Measurements from ENCODE around the gene TSPO2. TPM values are rescaled to one million over a fixed set of nuclear protein-coding genes. Genes with fewer than 3 reads are reported as not detected.
A peak's percentile ranks its signal among the peaks of the same experiment; 100 is the strongest.

TSPO2 gene
- total and polyA plus RNA-seq, 9 of the 15 experiments (the other 6 are each of a cell fraction or from before 2014, with no cell fraction given), result not detected

GRCh38 chr6:41023114-41023513, 19.2 kb upstream of the TSPO2 start:
- H4K20me1 ChIP-seq (replicated peaks; ENCODE audit: control insufficient read depth, insufficient read depth, low read length), result no peaks in the 10 kb centered on the region
- peaks cover 10 to 17% of the 10 kb centered on the region in 2 experiments; a peak in 3 of 5 replicates for H3K27me3 ChIP-seq (ENCODE audit: control insufficient read depth in 2 of 2, insufficient read depth in 2 of 2, low read length in 2 of 2)
- no peak for FAIRE-seq
- no peaks in the 10 kb centered on the region for H3K9me3 ChIP-seq (replicated peaks; ENCODE audit: control insufficient read depth, insufficient read depth, low read depth, low read length)
- no peak for ATAC-seq
- H3K4me3 ChIP-seq, result no peak overlapping the region
- POLR2A ChIA-PET, result no interaction called here
- H3K9me1 ChIP-seq (ENCODE audit: control insufficient read depth, insufficient read depth, low read length), result no peaks in the 10 kb centered on the region
- H3K4me2 ChIP-seq (ENCODE audit: insufficient read depth, low read length), result no peak overlapping the region
- DNase-seq (ENCODE audit: extremely low read depth in 1 of 4, low spot score in 3 of 4), result no peak
- in situ Hi-C loops (cut with MboI), result no loop called here
- WGBS (ENCODE audit: insufficient coverage, low coverage, missing lambda C conversion rate), result 17% methylated on average over 3 of the region's 3 CpGs
- no peak overlapping the region for H3K9ac ChIP-seq (ENCODE audit: insufficient read depth in 1 of 2, low read depth in 2 of 2, low read length in 2 of 2)
- BruUV-seq (replicated peaks), result no TSS peak
- H3K36me3 ChIP-seq (ENCODE audit: control insufficient read depth, insufficient read depth, low read length), result no peaks in the 10 kb centered on the region
- peaks cover 0 to 7% of the 10 kb centered on the region in 2 experiments; a peak in 4 of 5 replicates for H3K4me1 ChIP-seq (replicated peaks in 1 of 2; ENCODE audit: control insufficient read depth in 2 of 2, insufficient read depth in 2 of 2, low read length in 2 of 2)
- CTCF ChIA-PET (ENCODE audit: low intra/inter-chr PET ratio), result no interaction called here
- H2AFZ ChIP-seq (ENCODE audit: low read depth, low read length), result no peak overlapping the region
- H3K79me2 ChIP-seq (ENCODE audit: control insufficient read depth, insufficient read depth, low read length), result no peaks in the 10 kb centered on the region
- H3K27ac ChIP-seq (ENCODE audit: extremely low read depth, low read depth, low read length), result no peak overlapping the region
- intact Hi-C loops (cut with micrococcal nuclease), result loop anchor here (10.0 kb wide), 1 partner anchor 478 kb away; no protein-coding TSS in a partner anchor
- TF ChIP-seq ZNF511 (CRISPR knock-in tag; IDR thresholded peaks at IDR 0.05) (no peak), HES1 (IDR thresholded peaks at IDR 0.05; ENCODE audit: low read depth) (no peak), FOXO4 (CRISPR knock-in tag; IDR thresholded peaks at IDR 0.05) (no peak), HCFC1 (IDR thresholded peaks at IDR 0.05; ENCODE audit: low read depth, low read length) (peak; percentile 77), CBX1 (IDR thresholded peaks at IDR 0.05; ENCODE audit: low read depth) (no peak), NELFE (IDR thresholded peaks at IDR 0.05; ENCODE audit: insufficient read depth, insufficient read length) (no peak), PHB2 (IDR thresholded peaks at IDR 0.05; ENCODE audit: low read depth) (no peak), NCOA4 (IDR thresholded peaks at IDR 0.05; ENCODE audit: partially characterized antibody) (no peak), JUNB (CRISPR knock-in tag; conservative IDR thresholded peaks at IDR 0.05) (no peak), AFF4 (CRISPR knock-in tag; IDR thresholded peaks at IDR 0.05) (no peak), ADNP (tag; IDR thresholded peaks at IDR 0.05) (no peak), ZNF165 (CRISPR knock-in tag; IDR thresholded peaks at IDR 0.05; ENCODE audit: borderline replicate concordance) (no peak), ZNF143 (CRISPR knock-in tag; IDR thresholded peaks at IDR 0.05) (peak; percentile 52; the same call in 1 of the 2 replicates), CLOCK (CRISPR knock-in tag; IDR thresholded peaks at IDR 0.05; ENCODE audit: borderline replicate concordance) (no peak)

All from K562 (cell line).